ENCODE measurements around the gene PRDM16.

The PRDM16 gene

DNA sequence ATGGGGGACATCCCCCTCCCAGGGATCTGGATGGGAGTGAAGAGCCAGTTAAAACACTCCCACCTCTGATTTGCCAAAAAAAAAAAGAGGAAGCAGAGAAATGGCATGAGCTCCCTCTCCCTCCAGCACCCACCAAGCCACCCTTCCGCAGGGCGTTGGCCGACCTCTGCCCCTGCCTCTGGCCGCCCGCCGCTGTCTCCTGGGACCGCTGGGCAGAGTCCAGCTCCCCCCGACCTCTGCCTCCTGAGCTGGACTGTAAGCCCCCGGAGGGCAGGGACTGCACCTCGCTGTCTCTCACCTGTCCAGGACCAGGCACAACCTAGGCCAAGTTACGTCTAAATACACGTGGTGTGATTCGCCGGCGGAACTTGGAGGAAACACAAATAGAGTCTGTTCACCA is 174.3 kb downstream of the PRDM16 start:
- no peak for TF ChIP-seq ZNF596 (tag by site-specific recombination; IDR thresholded peaks at IDR 0.05)
- TF ChIP-seq, protein P1, sequence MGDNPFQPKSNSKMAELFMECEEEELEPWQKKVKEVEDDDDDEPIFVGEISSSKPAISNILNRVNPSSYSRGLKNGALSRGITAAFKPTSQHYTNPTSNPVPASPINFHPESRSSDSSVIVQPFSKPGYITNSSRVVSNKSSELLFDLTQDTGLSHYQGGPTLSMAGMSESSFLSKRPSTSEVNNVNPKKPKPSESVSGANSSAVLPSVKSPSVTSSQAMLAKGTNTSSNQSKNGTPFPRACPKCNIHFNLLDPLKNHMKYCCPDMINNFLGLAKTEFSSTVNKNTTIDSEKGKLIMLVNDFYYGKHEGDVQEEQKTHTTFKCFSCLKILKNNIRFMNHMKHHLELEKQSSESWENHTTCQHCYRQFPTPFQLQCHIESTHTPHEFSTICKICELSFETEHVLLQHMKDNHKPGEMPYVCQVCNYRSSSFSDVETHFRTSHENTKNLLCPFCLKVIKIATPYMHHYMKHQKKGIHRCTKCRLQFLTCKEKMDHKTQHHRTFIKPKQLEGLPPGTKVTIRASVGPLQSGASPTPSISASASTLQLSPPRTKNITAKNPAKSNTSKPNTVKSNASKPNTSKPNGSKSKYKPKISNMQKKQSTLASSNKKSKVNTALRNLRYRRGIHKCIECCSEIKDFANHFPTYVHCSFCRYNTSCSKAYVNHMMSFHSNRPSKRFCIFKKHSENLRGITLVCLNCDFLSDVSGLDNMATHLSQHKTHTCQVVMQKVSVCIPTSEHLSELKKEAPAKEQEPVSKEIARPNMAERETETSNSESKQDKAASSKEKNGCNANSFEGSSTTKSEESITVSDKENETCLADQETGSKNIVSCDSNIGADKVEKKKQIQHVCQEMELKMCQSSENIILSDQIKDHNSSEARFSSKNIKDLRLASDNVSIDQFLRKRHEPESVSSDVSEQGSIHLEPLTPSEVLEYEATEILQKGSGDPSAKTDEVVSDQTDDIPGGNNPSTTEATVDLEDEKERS (tag by site-specific recombination; IDR thresholded peaks at IDR 0.05), result no peak
- no peak for TF ChIP-seq ZNF510 (tag by site-specific recombination; IDR thresholded peaks at IDR 0.05; ENCODE audit: insufficient replicate concordance)
- no peak for TF ChIP-seq MEIS1 (CRISPR knock-in tag; IDR thresholded peaks at IDR 0.05; ENCODE audit: borderline replicate concordance)
- no peak for TF ChIP-seq ZNF544 (tag by site-specific recombination; IDR thresholded peaks at IDR 0.05)
- no peak for TF ChIP-seq WT1 (tag by site-specific recombination; IDR thresholded peaks at IDR 0.05)
- no peak for TF ChIP-seq ZNF114 (tag by site-specific recombination; IDR thresholded peaks at IDR 0.05)
- TF ChIP-seq ZNF350 (tag by site-specific recombination; IDR thresholded peaks at IDR 0.05), result no peak
- no peak for TF ChIP-seq ZBTB1 (tag by site-specific recombination; IDR thresholded peaks at IDR 0.05)
- TF ChIP-seq YY2 (tag by site-specific recombination; IDR thresholded peaks at IDR 0.05), result no peak
- no peak for TF ChIP-seq ZFP69B (tag by site-specific recombination; IDR thresholded peaks at IDR 0.05)
- TF ChIP-seq ZNF174 (tag by site-specific recombination; IDR thresholded peaks at IDR 0.05), result no peak
- no peak for TF ChIP-seq ZNF514 (tag by site-specific recombination; IDR thresholded peaks at IDR 0.05)
- no peak for TF ChIP-seq ZEB2 (tag by site-specific recombination; IDR thresholded peaks at IDR 0.05)
- no peak for TF ChIP-seq ZNF157 (tag by site-specific recombination; IDR thresholded peaks at IDR 0.05)
- TF ChIP-seq, protein P2, sequence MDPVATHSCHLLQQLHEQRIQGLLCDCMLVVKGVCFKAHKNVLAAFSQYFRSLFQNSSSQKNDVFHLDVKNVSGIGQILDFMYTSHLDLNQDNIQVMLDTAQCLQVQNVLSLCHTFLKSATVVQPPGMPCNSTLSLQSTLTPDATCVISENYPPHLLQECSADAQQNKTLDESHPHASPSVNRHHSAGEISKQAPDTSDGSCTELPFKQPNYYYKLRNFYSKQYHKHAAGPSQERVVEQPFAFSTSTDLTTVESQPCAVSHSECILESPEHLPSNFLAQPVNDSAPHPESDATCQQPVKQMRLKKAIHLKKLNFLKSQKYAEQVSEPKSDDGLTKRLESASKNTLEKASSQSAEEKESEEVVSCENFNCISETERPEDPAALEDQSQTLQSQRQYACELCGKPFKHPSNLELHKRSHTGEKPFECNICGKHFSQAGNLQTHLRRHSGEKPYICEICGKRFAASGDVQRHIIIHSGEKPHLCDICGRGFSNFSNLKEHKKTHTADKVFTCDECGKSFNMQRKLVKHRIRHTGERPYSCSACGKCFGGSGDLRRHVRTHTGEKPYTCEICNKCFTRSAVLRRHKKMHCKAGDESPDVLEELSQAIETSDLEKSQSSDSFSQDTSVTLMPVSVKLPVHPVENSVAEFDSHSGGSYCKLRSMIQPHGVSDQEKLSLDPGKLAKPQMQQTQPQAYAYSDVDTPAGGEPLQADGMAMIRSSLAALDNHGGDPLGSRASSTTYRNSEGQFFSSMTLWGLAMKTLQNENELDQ (tag by site-specific recombination; IDR thresholded peaks at IDR 0.05; ENCODE audit: low read depth), result no peak
- no peak for TF ChIP-seq ZNF654 (tag by site-specific recombination; IDR thresholded peaks at IDR 0.05; ENCODE audit: low read depth)
- no peak for TF ChIP-seq ZNF701 (tag by site-specific recombination; IDR thresholded peaks at IDR 0.05)
- CTCF ChIA-PET, result interaction anchor here (0.7 kb wide), 1 partner anchor 12 kb away, joined by 4 read pairs; no protein-coding TSS in a partner anchor
- H3K36me3 ChIP-seq (ENCODE audit: control insufficient read depth in 2 of 2, insufficient read depth in 1 of 2, low read length in 2 of 2), result peaks cover 0 to 3% of the 10 kb centered on the region in 2 experiments; a peak in 1 of 3 replicates

DNA sequence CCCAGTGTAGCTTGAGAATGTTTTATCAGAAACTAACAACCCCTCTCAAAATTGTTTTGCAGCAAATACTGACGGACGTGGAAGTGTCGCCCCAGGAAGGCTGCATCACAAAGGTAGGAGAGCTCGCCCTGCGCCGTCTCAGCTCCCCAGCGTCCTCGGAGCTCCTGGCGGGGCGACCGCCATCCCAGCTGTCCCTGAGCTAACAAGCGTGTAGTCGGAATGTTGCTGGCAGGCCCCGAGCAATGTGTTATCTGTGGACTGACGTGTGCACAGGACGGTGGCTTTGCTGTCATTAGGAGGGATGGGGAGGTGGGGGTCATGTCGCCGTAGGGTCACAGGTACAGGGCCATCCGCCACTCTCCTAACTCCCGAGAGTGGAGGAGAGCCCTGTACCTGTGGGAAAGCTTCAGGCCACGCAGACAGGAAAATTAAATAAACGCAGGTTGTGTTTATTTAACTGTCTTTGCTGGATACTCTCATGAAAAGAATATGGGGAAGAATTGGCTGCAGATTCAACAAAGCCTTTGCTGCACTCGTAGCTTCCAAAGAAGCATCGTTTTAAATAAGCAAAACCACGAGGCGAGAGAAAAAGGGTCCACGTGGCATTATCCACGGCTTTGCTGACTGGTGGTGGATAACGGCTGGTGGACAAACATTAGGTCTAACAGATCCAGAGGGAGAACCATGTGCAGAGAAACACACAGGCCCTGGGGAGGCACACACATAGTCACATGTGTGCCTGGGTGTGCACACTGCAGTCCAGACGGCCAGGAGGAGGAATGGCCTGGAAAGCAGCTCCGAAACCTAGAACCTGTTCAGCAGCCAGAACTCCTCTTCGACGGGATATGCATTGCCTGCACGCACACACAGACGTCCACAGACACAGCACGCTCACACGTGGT is 175.3 kb downstream of the PRDM16 start:
- POLR2A ChIA-PET, result no interaction called here
- CTCF ChIA-PET, result no interaction called here
- Histone ChIP-seq H3K9me3 (ENCODE audit: control insufficient read depth, insufficient read depth, low read depth, low read length) (no peaks in the 10 kb centered on the region), H3K4me3 (ENCODE audit: low read depth, low read length) (no peak overlapping the region), H3K36me3 (ENCODE audit: control insufficient read depth in 2 of 2, insufficient read depth in 1 of 2, low read length in 2 of 2) (peaks cover 0 to 3% of the 10 kb centered on the region in 2 experiments; a peak in 1 of 3 replicates), H3K4me1 (ENCODE audit: control insufficient read depth, insufficient read depth, low read length) (peaks cover 7% of the 10 kb centered on the region; the same call in 1 of the 2 replicates), H3K27ac (ENCODE audit: extremely low read depth, low read depth, low read length) (no peak overlapping the region)
- TF ChIP-seq BCL11A (tag by site-specific recombination; IDR thresholded peaks at IDR 0.05; ENCODE audit: low read depth), result no peak
- no peak for TF ChIP-seq ZNF560 (tag by site-specific recombination; IDR thresholded peaks at IDR 0.05; ENCODE audit: borderline replicate concordance)
- TF ChIP-seq, protein P3, sequence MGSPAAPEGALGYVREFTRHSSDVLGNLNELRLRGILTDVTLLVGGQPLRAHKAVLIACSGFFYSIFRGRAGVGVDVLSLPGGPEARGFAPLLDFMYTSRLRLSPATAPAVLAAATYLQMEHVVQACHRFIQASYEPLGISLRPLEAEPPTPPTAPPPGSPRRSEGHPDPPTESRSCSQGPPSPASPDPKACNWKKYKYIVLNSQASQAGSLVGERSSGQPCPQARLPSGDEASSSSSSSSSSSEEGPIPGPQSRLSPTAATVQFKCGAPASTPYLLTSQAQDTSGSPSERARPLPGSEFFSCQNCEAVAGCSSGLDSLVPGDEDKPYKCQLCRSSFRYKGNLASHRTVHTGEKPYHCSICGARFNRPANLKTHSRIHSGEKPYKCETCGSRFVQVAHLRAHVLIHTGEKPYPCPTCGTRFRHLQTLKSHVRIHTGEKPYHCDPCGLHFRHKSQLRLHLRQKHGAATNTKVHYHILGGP (tag by site-specific recombination; IDR thresholded peaks at IDR 0.05), result no peak
- TF ChIP-seq ZNF747 (tag by site-specific recombination; IDR thresholded peaks at IDR 0.05), result no peak
- no peak for TF ChIP-seq GFI1B (tag by site-specific recombination; IDR thresholded peaks at IDR 0.05)
- TF ChIP-seq ZBTB48 (tag by site-specific recombination; IDR thresholded peaks at IDR 0.05), result no peak
- TF ChIP-seq ZNF292 (tag by site-specific recombination; IDR thresholded peaks at IDR 0.05; ENCODE audit: borderline replicate concordance, low read depth), result no peak
- no peak for TF ChIP-seq ZNF274 (IDR thresholded peaks at IDR 0.05; ENCODE audit: low read length)
- no peak for TF ChIP-seq ZNF274 (tag by site-specific recombination; IDR thresholded peaks at IDR 0.05; ENCODE audit: borderline replicate concordance)
- TF ChIP-seq REPIN1 (tag by site-specific recombination; IDR thresholded peaks at IDR 0.05; ENCODE audit: low read depth), result no peak

More for the DNA sequence above, 174.3 kb downstream of the PRDM16 start:
- H3K4me3 ChIP-seq (ENCODE audit: low read depth, low read length), result no peak overlapping the region
- H3K9me3 ChIP-seq (ENCODE audit: control insufficient read depth, insufficient read depth, low read depth, low read length), result no peaks in the 10 kb centered on the region
- H3K27ac ChIP-seq (ENCODE audit: extremely low read depth, low read depth, low read length), result no peak overlapping the region
- POLR2A ChIA-PET, result no interaction called here
- H3K4me1 ChIP-seq (ENCODE audit: control insufficient read depth, insufficient read depth, low read length), result 0 out of 2 replicates have a peak, but pooled peaks cover 2% of the 10 kb centered on the region
